HPDE6-E6E7 (cell line): Measurements from ENCODE around the gene HS6ST2.

Experiments
- DNase-seq: peaks from one replicate; pipeline ENCODE4 v3.0.0; 2011; ENCODE audit warnings: missing footprints; ENCODE audit errors: extremely low spot score

Gene HS6ST2

DNA sequence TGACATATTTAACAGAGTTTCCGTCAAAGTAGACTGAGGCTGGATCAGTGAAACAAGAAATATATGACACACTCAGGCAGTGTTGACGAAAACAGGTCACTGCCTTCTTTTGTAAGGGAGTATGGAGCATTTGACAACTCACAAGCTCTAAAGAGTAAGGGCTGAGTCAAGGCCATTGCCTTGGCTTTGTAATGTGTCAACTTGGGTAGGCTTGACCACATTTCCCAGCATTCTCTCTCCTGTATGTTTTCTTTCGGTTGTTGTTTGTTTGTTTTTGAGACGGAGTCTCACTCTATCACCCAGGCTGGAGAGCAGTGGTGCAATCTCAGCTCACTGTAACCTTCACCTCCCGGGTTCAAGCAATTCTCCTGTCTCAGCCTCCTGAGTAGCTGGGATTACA is 344.6 kb downstream of the HS6ST2 start:
- no peak for DNase-seq

DNA sequence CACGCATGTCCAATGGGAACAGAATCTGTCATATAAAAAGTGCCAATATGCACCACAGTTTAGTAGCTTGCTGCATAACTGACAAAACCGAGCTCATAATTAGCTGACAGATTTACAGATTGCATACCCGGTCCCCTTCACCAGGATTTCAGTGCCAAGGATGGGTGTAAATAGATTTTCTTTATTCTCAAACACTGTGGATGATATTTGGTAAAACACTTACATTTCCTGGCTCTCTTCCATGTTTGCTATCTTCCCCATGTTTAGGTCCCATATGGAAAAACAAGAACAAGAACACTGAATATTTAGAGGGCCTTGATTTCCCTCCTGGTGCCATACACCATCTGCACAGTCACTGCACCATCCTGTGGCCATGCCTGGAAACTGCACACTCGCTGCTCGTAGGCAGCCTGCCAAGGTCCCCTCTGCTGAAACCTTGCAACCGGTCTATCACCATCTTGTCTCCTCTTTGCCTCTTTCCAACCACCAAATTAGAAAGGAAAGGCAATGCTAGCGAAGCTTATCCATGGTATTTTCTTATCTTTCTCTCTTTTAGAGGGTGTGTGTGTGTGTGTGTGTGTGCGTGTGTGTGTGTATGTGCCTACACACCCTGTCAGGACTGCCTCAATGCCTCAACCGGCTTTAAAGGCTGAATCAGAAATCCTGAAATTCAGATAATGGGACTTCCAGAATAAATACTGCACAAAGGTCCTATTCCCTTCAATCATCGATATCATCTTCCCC is 345.4 kb downstream of the HS6ST2 start:
- no peak for DNase-seq

DNA sequence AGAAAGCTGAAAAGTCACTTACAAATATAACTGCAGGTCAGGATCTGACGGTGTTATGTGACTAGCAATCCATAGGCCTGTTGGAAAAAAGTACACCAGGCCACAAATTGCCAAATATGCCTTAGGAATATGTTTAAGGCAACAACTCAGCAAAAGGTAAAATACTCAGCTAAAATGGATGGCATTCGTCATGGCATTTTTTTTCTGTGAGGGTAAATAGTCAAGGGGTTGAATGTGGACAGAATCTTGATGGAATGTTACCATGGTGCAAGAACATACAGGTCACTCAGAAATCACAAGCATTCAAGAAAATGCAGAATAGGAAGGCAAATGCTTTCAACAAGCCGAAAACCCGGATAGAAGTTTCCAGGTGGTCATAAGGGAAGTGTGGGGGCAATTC is 347.9 kb downstream of the HS6ST2 start:
- no peak for DNase-seq

DNA sequence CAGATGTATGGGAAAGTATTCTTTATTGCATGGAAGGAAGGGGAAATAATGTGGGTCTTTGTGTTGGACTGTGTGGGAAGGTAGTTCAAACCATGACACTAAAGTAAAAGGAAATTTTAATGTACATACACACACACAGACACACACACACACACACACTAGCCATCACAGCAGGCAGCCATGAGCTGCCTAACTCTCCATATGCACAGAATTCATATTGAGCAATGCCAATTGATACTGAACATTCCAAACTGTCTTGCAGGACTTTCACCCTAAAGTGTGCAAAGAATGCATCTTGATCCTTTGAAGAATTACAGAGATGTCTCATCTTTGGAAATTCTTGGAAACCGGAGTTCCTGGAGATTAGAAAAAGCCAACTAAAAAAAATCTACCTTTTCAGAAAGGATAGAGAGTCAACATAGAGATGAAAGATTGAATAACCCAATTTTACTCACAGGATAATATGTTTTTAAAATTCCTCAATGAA is 349.0 kb downstream of the HS6ST2 start:
- no peak for DNase-seq

DNA sequence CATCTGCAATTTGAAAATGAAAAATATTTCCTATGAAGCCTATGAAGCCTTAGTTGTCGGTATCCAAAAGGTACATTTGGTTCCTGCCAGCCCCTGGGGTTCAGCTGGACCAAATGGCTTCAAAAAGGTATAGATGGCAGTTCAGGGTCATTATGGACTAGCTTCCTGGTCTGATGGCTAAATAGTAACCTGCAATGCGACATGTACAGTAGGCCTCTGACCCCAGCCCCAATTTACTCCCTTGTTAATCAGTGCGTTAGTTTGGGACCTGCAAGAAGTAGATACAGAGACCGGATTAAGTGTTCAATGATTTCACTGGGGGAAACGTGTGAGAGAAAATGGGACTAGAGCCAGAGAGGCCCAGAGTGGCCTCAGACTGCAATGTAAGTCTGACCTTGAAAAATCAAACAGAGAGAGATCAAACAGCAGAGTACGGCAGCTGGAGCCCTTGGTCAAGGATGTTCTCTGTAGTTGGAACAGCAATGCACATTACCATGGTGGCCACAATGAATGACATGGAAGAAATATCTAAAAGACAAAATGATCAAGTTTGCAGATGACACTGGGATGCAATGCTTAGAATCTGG is 354.6 kb downstream of the HS6ST2 start:
- no peak for DNase-seq

DNA sequence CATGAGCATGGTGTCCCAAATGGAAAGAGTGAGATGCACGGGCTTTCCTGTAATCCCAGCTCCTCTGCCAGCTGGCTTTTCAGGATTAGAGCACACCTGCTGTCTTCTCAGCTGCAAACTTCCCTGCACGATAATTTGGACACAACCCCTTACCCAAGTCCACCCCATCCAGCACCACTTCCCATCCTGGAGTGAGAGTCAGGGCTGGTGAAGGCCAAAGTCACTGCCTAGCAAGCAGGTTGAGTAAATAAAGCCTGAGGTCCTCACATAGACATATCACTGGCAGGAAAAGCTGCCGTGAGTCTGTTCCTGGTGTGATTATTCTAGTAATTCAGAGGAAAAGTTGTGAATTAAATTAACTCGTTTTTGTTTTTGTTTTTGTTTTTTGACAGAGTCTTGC is 355.7 kb downstream of the HS6ST2 start:
- DNase-seq, result no peak

DNA sequence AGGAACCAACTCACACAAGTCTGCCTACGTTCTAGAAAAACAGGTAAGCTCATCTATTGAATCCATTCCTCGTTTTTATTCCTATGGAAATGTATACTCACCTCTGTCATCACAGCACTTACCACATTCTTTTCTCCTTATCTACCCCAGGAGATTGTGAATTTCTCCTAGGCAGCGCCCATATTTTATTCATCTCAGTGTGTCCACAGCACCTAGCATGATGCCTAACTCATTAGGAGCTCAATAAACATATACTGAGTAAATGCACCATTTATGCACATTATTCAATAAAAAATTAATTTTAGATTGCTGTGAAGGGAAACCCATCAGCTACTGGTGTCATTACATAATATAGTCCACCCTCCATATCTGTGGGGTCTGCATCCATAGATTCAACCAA is 363.4 kb downstream of the HS6ST2 start:
- no peak for DNase-seq

DNA sequence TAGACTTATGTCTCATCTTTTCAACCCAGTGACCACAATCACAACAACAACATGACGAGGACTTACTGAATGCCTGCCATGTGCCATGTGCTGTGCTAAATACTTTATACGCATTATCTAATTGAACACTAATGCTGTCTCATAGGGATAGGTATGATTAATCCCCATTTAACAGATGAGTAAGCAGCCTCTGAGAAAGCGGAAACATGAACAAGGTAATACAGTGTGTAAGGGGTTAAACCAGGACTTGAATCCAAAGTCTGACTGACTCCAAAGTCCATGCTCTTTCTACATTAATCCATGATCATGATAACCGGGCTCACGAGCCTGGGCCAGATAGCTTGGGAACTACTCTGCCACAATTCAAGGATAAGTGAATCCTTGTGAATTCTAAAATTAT is 364.3 kb downstream of the HS6ST2 start:
- DNase-seq, result no peak

DNA sequence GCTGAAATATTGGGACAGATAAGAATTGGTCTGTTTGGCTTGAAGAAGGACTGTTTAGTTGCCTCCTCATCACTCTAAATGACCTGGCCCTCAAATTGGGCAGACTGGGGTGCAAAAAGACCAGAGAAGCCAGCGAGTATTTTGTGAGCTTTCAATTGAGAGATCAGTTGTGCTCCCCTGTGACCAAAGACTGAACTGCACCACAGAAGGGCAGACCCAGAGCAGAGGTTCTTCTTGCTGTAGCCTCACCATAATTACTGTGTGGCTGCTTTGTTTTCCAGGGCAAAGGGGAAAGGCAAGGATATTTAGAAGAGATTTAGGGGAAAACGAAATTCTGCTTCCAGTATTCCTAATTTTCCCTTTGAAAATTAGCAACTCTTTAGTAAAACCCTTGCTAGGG is 365.5 kb downstream of the HS6ST2 start:
- DNase-seq, result no peak

DNA sequence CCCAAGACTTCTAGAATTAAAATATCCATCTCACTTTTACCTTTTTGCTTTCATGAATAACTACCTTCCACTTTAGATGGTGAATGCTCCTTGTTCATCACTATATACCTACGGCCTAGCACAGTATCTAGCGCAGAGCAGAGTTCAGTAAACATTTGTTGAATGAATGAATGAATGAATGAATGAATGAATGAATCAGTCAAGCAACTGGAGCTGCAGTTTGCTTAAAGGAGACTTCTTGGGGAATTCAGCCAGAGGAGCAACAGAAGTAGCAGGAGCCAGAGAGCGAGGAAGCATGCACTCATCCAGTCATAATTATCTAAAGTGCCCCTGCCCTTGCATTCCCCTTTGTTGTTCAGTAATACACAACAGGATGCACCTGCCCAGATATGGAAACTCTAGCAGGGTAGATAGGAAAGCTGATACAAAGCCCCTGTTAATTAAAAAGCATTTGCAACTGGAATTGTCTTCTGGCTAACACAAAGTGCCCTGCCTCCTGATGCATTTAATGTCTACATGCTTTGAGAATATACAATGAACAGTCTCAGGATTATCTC is 366.6 kb downstream of the HS6ST2 start:
- DNase-seq, result no peak

DNA sequence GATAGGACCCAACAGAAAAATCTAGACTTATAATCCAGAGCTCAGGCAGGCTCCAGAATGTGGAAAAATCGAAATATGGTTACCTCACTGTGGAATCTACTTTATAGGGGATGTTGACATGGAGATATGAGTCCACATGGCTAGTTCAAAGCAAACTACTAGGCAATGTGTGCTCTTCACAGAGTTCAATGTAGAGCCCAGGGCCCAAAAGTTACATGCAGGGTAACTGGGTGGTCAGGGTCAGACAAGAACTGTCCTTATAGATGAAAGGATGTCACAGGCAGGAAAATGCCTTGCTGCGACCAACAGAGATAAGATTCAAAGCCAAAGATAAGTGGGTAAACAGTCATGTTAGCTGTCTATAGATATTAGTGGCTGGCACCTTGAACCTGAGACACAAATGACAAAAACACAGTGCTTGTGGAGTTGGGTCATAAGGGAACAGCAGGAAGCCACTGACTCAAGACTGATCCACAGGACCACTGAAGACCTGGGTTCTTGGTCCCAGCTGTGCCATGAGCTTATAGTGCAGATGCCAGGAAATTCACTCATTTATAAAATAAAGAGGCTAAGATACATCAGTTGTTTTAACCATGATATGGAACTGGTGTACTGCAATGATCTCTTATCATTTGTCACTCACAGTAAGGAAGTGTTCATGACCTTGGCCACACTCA is 367.9 kb downstream of the HS6ST2 start:
- no peak for DNase-seq

DNA sequence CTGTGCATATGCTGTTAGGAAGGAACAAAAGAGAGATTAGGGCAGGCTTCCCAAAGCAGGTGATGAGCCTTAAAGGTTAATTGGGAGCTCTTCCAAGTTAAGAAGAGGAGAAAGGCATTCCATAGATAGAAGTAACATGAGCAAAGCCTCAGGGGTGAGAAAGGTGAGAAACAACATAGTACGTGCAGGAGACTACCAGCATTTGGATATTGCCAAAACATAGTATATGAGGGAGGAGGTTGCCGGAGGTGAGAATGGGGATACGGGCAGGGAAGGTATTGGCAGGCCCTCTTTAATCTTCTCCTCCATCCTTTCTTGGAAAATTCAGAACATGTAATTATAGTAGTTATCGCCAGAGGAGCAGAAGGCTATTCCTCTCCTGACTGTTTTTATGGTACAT is 373.5 kb downstream of the HS6ST2 start:
- no peak for DNase-seq

DNA sequence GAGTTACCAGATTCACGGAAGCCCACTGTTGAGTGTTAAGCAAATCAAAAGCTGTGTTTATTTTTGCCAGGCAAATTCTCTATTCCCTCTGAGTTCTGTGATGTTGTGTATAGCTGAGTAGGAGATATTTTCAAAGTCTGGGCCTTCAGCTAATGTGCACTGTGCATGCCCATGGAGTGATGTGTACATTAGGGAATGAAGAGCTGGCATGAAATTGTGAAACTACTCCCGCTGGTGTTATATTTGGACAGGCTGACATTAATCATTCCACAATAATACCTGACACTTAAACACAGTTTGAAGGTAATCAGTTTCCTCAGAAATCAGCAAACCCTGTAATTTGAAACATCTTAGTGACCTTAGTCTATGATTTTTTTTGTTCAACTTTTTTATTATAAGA is 381.5 kb downstream of the HS6ST2 start:
- no peak for DNase-seq
